Stimulated activated effector memory CD8-positive, alpha-beta T cell treated with anti-CD3 and anti-CD28 coated beads, Interleukin-12 subunit alpha, Interleukin-12 subunit beta, amount 100 ng/mL, for 72 hours (primary cell): ENCODE measurements around the gene UNC93B1.
"Not testable (repeated sequence)": the region's sequence is repeated elsewhere in the genome, so short reads cannot be mapped to it uniquely, and the experiment has no call there.

Experiments used
- ATAC-seq: fragments of 150-1000 bp; cut with Tn5 transposase; 2 replicates; pipeline ENCODE4 v1.10.0; 2021
- DNase-seq, 2 donors: peaks; one replicate each; pipeline ENCODE4 v3.0.0; 2021 to 2022; ENCODE audit warnings: low spot score in 2 of 2
- H3K27ac Mint-ChIP-seq: one replicate; pipeline ENCODE4 v1.8.0; 2022; ENCODE audit warnings: mild to moderate bottlenecking, mixed read lengths
- H3K36me3 Mint-ChIP-seq: one replicate; pipeline ENCODE4 v1.8.0; 2022; ENCODE audit warnings: mild to moderate bottlenecking, mixed read lengths
- H3K4me1 Mint-ChIP-seq: one replicate; pipeline ENCODE4 v1.8.0; 2022; ENCODE audit warnings: mixed read lengths
- H3K4me3 Mint-ChIP-seq: one replicate; pipeline ENCODE4 v1.8.0; 2022; ENCODE audit warnings: mild to moderate bottlenecking, mixed read lengths
- H3K9me3 Mint-ChIP-seq: one replicate; pipeline ENCODE4 v1.8.0; 2022; ENCODE audit warnings: mixed read lengths

The UNC93B1 gene

DNA sequence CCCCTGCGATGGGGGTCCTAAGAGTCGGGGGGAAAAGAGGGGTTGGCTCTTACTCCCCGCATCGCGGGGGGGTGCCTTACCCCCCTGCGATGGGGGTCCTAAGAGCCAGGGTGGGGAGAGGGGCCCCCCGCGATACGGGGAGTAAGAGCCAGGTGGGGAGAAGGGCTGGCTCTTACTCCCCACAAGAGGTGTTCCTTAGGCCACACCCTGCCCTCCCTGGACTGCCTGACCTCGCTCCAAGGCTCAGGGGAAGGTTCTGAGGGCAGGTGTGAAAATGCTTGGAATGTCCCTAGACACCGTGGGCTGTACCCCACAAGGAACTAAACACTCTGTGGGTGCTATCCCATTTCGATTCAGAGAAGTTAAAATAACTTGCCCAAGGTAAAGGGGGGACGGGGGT lies 7.8 kb downstream of the UNC93B1 start:
- H3K36me3 Mint-ChIP-seq = peaks cover 12% of the 10 kb centered on the region
- H3K4me3 Mint-ChIP-seq = no peak overlapping the region
- ATAC-seq (no peak), DNase-seq (no peak)
- H3K9me3 Mint-ChIP-seq = no peaks in the 10 kb centered on the region
- peaks cover 33% of the 10 kb centered on the region for H3K4me1 Mint-ChIP-seq
- H3K27ac Mint-ChIP-seq = no peak overlapping the region

GRCh38 chr11:67995579-67995978 lies 8.3 kb downstream of the UNC93B1 start:
- peaks cover 12% of the 10 kb centered on the region for H3K36me3 Mint-ChIP-seq
- ATAC-seq, DNase-seq, H3K4me3 Mint-ChIP-seq, H3K9me3 Mint-ChIP-seq, H3K27ac Mint-ChIP-seq: not testable (repeated sequence)
- H3K4me1 Mint-ChIP-seq = peaks cover 33% of the 10 kb centered on the region

DNA sequence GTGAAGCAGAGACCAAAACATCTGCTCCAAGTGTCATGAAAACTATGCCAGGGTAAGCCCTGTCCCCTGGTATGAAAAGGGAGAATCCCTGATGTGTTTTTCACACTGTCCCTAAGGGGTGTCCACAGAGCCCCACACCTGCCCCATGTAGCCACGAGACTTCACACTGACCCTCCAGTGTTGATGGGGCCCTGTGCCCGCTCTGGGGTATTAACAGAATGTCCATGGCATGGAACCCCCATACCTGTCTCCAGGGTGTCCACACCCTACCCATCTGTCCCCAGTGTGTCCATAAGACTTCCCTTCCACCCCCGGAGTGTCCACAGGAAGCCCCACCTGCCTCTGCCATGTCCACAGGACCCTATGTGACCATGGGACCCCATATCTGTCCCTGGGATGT lies 8.8 kb downstream of the UNC93B1 start:
- not testable (repeated sequence) for H3K27ac Mint-ChIP-seq, H3K9me3 Mint-ChIP-seq, DNase-seq, H3K4me3 Mint-ChIP-seq, ATAC-seq
- Mint-ChIP-seq H3K4me1 (peaks cover 33% of the 10 kb centered on the region), H3K36me3 (peaks cover 12% of the 10 kb centered on the region)

GRCh38 chr11:67994387-67994786 lies 9.5 kb downstream of the UNC93B1 start:
- ATAC-seq, DNase-seq, H3K9me3 Mint-ChIP-seq, H3K27ac Mint-ChIP-seq, H3K4me3 Mint-ChIP-seq: not testable (repeated sequence)
- Mint-ChIP-seq H3K36me3 (peaks cover 12% of the 10 kb centered on the region), H3K4me1 (peaks cover 33% of the 10 kb centered on the region)

DNA sequence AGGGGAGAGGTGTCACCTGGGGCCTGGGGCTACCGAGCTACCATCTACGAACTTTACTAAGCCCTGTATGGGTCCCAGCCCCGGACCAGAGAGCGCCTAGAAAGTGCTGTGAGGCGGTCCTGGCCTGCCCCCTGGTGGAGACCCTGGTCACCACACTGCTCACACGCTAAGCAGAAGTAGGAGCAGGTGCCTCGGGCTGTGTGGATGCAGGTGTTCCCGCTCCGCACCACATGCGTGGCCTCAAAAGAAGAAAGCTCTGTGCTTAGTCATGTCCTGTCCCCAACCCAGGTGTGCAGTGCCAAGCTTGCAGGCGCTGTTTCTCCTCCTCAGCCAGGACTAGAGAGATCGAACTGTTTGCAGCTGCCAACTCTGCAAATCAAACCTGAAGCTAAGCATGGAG lies 10.1 kb downstream of the UNC93B1 start:
- not testable (repeated sequence) for H3K27ac Mint-ChIP-seq, H3K9me3 Mint-ChIP-seq, ATAC-seq, H3K4me3 Mint-ChIP-seq
- Mint-ChIP-seq H3K4me1 (peaks cover 31% of the 10 kb centered on the region), H3K36me3 (peaks cover 12% of the 10 kb centered on the region)
- peak in 1 of 2 donors; percentile 72 for DNase-seq

GRCh38 chr11:67991347-67992121 lies 12.4 kb downstream of the UNC93B1 start:
- H3K36me3 Mint-ChIP-seq, DNase-seq, H3K9me3 Mint-ChIP-seq: not testable (repeated sequence)

GRCh38 chr11:67990546-67991346 lies 13.2 kb downstream of the UNC93B1 start:
- peak; percentile 58 for ATAC-seq
- H3K27ac Mint-ChIP-seq, DNase-seq, H3K36me3 Mint-ChIP-seq, H3K4me1 Mint-ChIP-seq, H3K9me3 Mint-ChIP-seq: not testable (repeated sequence)
- peak overlapping the region; percentile 14 for H3K4me3 Mint-ChIP-seq

More at GRCh38 chr11:67991347-67992121, 12.4 kb downstream of the UNC93B1 start:
- H3K4me3 Mint-ChIP-seq = peak overlapping the region; percentile 14
- H3K27ac Mint-ChIP-seq, H3K4me1 Mint-ChIP-seq, ATAC-seq: not testable (repeated sequence)

GRCh38 chr11:67985302-67985701 lies 18.6 kb downstream of the UNC93B1 start:
- H3K9me3 Mint-ChIP-seq, H3K27ac Mint-ChIP-seq, H3K4me1 Mint-ChIP-seq, DNase-seq, H3K36me3 Mint-ChIP-seq, H3K4me3 Mint-ChIP-seq, ATAC-seq: not testable (repeated sequence)

DNA sequence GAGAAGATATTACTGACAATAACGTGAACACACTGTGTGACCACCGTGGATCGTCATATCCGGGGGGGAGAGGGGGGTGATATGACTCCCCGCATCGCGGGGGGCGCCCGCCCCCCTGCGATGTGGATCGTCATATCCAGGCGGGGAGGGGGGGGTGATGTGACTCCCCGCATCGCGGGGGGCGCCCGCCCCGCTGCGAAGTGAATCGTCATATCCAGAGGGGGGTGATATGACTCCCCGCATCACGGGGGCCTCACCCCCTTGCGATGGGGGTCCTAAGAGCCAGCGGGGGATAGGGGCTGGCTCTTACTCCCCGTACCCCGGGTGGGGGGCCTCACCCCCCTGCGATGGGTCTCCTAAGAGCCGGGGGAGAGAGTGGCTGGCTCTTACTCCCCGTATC lies 19.9 kb downstream of the UNC93B1 start:
- DNase-seq = no peak
- no peak for ATAC-seq
- Mint-ChIP-seq H3K9me3 (no peaks in the 10 kb centered on the region), H3K36me3 (peaks cover 8% of the 10 kb centered on the region), H3K27ac (no peak overlapping the region), H3K4me1 (no peaks in the 10 kb centered on the region), H3K4me3 (no peak overlapping the region)

DNA sequence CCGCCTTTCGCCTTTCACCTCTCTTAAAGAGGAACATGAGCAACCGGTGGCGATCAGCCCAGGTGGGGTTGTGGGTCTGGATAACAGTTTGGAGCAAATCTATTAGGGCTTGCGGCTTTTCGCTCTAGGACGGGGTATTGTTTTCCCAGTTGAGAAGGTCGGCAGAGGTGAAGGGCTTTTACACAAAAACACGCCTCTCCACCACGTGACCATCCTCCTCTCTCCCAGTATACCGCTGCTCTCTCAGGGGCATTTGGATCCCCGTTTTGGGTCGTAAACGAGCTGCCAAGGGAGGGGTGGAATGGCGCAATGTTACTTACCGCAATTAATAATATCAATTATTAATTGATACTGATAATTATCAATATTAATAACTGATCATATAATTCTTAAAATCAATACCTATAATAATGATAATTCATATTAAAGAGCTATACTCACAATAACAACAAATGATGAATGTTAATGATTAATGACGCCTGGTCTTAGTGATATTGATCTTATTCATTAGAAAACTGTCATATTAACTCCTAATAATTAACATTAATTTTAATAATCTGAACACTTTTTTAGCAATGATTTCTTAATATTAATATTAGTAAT lies 21.5 kb downstream of the UNC93B1 start:
- not testable (repeated sequence) for H3K4me3 Mint-ChIP-seq, H3K9me3 Mint-ChIP-seq, ATAC-seq, DNase-seq, H3K27ac Mint-ChIP-seq, H3K36me3 Mint-ChIP-seq, H3K4me1 Mint-ChIP-seq

DNA sequence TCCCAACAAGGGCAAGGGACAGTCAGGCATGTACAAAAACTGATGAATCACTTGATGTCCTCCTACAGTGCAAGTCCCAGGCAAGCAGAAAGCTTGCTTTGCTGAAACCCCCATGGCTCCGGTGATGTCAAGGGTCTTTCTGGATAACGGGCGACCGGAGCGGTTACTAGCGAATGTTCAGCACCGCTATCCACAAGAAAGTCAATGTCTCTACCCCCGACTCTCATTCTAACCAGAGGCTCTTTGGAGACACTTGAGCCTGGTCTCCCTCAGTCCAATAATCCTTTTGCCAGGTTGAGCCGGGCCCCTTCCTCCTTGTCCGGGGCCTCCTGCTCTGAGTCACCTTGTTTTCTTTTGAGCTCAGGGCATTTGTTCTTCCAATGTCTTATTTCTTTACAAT lies 22.7 kb downstream of the UNC93B1 start:
- H3K36me3 Mint-ChIP-seq, DNase-seq, H3K4me3 Mint-ChIP-seq, H3K9me3 Mint-ChIP-seq, H3K4me1 Mint-ChIP-seq, H3K27ac Mint-ChIP-seq, ATAC-seq: not testable (repeated sequence)

DNA sequence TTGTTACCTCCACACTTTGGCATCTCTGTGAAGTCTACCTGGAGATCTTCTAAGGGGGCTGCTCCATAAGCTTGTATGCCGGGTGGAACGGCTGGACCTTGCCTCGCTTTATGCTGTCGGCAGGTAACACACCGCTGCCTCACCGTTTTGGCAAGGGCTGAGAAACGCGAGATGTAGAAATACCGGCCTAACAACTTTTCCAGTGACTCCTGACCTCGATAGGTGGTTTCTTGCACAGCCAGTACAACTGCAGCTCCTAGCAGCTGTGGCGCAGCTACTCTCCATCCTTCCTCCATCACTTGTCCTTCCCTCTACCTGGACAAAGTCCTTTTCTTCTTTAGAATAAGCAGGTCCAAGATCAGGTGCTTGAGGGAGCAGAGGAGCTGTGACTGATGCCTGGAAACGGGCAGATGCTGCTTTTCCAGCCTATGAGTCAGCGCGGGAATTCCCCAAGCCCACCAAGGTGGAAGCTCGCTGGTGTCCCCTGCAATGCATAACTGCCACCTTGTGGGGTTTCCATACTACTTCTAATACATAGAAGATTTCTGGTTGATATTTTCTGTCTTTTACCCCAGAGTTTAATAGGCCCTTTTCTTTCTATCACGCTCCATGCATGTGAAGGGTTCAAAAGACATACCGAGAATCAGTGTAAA lies 25.0 kb downstream of the UNC93B1 start:
- not testable (repeated sequence) for ATAC-seq, H3K27ac Mint-ChIP-seq, H3K36me3 Mint-ChIP-seq, H3K9me3 Mint-ChIP-seq, DNase-seq, H3K4me3 Mint-ChIP-seq, H3K4me1 Mint-ChIP-seq

- H3K4me1 Mint-ChIP-seq, ATAC-seq, H3K4me3 Mint-ChIP-seq, H3K36me3 Mint-ChIP-seq, H3K27ac Mint-ChIP-seq, H3K9me3 Mint-ChIP-seq, DNase-seq: not testable (repeated sequence)
Measured at GRCh38 chr11:67974746-67975145, 29.2 kb downstream of the UNC93B1 start.

DNA sequence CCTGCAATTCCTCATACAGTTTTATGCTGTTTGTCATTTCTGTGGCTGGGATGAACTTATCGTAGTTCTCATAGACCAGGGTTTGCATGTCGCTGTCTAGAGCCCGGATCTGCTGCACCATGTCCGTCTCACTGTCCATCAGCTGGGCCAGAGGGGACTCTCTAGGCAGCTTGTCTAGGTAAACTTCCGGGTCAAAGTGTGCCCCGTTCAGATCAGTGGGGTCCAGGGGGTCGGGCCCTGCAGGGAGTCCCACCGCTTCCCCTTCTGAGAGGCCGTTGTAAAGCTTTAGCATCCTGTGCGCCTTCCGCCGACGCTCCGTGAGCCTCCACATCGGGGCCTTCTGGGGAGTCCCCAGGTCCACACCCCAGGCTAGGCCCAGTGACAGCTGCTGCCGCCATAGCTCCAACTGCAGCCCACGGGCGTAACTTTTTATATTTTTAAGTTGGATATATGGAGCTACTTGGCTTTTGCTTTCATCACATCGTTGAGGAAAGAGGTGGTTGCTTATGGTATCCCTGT lies 38.0 kb downstream of the UNC93B1 start:
- not testable (repeated sequence) for H3K4me3 Mint-ChIP-seq, H3K27ac Mint-ChIP-seq, DNase-seq, H3K9me3 Mint-ChIP-seq, ATAC-seq, H3K36me3 Mint-ChIP-seq, H3K4me1 Mint-ChIP-seq

DNA sequence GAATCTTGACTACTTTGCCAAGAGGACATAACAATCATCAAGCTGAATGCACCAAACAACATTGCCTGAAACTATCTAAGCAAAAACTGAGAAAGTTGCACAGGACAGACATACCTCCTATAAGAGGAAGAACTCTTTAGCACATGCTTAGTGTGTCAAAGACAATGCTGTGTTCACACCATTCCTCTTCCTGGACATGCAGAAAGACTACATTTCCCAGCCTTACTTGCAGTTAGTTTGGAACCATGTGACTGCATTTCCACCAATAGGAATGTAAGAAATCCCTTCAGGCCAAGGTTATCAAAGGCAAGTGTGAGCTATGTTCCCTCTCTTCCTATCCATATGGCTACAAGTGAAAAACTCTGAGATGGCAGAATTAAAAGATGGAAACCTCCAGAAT lies 39.2 kb downstream of the UNC93B1 start:
- DNase-seq, H3K36me3 Mint-ChIP-seq, H3K4me1 Mint-ChIP-seq, ATAC-seq, H3K9me3 Mint-ChIP-seq, H3K27ac Mint-ChIP-seq, H3K4me3 Mint-ChIP-seq: not testable (repeated sequence)
